T-helper 2 cell treated with Interferon-gamma antibody and Interleukin-4, amounts not matched to agents 100 ng/mL and 5 ng/mL, for 36 hours (primary cell): ENCODE results near the gene LRIT2. TPM values are rescaled to one million over a fixed set of nuclear protein-coding genes. Genes with fewer than 3 reads are reported as not detected.
"Not testable (repeated sequence)": the region's sequence is repeated elsewhere in the genome, so short reads cannot be mapped to it uniquely, and the experiment has no call there.

ENCODE experiments used
- intact Hi-C: fragments of 100-400 bp; cut with micrococcal nuclease; formaldehyde crosslinking; loops from one replicate; pipeline ENCODE4 v1.15.1; 2023
- total RNA-seq: library from RNA; stranded (reverse); gene quantifications from 2 replicates; pipeline ENCODE4 v1.2.3, GENCODE V29; 2022

Gene LRIT2
- total RNA-seq, 1 donor from 2014 or later, result not detected

DNA sequence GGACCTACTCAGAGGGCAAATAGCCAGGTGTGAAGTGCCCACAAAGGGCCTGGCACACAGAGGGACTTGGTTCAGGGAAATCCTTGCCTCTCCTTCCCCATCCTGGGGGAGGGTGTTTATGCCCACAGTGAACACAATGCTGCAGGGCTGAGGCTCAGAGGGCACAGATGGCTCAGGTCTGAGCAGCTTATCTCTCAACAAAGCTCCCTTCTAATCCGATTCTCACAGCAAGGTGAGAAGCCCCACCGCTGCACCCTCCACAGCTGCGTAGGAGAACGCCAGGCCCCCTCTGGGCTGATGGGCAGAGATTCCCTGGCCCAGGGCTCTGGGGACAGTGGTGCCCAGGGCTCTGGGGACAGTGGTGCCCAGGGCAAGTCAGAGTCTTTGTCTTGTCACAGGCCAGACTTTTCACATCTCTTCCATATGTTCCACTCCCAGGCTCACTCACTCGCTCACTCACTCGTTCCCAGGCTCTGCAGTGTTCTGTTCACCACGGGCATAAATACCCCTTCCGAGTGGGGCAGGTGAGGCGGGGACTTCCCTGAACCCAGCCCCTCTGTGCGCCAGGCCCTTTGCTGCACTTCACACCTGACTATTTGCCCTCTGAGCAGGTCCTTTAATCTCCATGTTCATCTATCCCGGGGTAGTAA is 39.7 kb downstream of the LRIT2 start:
- intact Hi-C loops, result no loop called here

- intact Hi-C loops, result no loop called here
Observed at GRCh38 chr10:84184517-84184916, 40.8 kb downstream of the LRIT2 start.

GRCh38 chr10:84181631-84182030 is 43.7 kb downstream of the LRIT2 start:
- intact Hi-C loops, result no loop called here

GRCh38 chr10:84180386-84180785 is 45.0 kb downstream of the LRIT2 start:
- intact Hi-C loops, result not testable (repeated sequence)

- intact Hi-C loops, result no loop called here
Observed at GRCh38 chr10:84179059-84179710, 46.2 kb downstream of the LRIT2 start.

DNA sequence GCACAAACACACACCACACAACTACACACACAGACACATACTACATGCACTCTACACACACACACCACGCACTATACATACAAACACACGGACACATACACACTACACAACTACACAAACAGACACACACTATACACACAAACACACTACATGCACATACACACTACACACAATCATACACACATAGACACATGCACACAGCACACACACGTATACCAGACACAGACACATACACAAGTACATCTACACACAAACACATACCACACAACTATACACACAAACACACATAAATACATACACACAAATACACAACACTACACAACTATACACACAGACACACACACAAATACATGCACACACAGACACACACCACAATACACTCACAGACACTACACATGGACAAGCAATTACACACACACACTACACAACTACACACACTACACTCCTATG is 47.2 kb downstream of the LRIT2 start:
- intact Hi-C loops, result no loop called here

- intact Hi-C loops, result no loop called here
Observed at GRCh38 chr10:84177541-84178141, 47.7 kb downstream of the LRIT2 start.

- intact Hi-C loops, result no loop called here
Observed at GRCh38 chr10:84176836-84177474, 48.4 kb downstream of the LRIT2 start.

DNA sequence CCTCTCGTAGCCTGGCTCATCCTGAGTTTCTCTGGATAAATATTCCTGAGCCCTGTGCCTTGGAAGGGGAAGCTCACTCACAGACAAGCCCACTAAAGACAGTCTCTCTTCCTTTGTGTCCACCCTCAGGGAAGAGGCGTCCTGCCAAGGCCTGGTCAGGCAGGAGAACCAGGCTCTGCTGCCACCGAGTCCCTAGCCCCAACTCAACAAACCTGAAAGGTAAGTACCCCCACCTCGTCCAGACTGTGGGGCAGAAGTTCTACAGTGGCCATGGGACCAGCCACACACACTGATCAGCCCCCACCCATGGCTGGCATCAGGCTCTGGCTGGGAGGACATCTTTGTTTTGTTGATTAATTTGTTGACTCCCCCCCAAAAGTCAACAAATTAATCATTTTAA is 49.0 kb downstream of the LRIT2 start:
- intact Hi-C loops, result no loop called here

DNA sequence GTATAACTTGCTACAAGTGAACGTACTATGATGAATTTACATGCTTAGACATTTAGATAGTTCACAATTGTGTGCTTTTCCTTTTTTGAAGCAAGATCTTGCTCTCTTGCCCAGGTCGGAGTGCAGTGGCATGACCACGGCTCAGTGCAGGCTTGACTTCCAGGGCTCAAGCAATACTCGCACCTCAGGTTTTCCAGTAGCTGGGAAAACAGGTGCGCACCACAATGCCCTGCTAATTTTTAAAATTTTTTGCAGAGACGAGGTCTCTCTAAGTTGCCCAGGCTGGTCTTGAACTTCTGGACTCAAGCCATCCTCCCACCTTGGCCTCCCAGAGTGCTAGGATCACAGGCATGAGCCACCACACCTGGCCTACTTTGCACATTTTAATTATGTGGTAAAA is 49.9 kb downstream of the LRIT2 start:
- intact Hi-C loops, result no loop called here

GRCh38 chr10:84173501-84173929 is 51.8 kb downstream of the LRIT2 start, which contains the start of gene GPR15LG:
Gene GPR15LG (plus strand): TSS chr10:84173801. CDS start chr10:84173852, 51 bp downstream.
- intact Hi-C loops, result no loop called here

GRCh38 chr10:84172467-84173356 is 52.6 kb downstream of the LRIT2 start:
- intact Hi-C loops, result no loop called here

DNA sequence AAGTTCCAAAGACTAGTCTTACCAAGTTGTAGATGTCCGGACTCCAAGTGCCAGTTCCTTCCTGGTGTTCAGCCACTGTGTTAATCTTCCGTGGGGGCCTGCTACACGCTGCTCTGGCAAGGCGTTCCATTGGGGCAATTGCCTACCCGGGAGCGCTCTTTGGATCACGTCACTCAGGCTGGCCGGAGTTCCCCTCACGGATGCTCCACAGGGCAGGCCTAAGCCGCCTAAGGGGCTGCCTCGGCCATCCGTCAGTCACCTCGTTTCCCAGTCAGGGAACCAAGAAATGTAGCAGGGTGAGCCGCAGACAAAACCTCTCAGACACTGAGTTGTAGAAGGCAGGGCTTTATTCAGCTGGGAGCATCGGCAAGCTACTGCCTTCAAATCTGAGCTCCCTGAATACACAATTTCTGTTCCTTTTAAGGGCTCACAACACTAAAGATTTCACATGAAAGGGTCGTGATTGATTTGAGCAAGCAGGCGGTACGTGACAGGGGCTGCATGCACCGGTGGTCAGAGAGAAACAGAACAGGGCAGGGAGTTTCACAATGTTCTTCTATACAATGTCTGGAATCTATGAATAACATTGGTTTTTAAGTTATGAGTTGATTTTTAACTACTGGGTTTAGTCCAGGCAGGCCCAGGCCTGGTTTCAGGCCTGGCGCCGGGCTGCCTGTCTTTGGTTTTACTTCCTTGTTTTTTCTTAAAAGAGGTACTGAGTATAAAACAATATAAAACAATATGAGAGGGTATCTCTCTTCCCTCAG is 53.5 kb downstream of the LRIT2 start:
- intact Hi-C loops, result not testable (repeated sequence)

- intact Hi-C loops, result not testable (repeated sequence)
Observed at GRCh38 chr10:84171237-84171636, 54.1 kb downstream of the LRIT2 start.

Other genes with a start within 250 kb of the LRIT2 start
- gene GHITM, start 86.0 kb downstream of the LRIT2 start, total RNA-seq, result 112 and 114 TPM in 2 replicates
- not detected in 2 replicates for gene GPR15LG, start 51.7 kb downstream of the LRIT2 start, total RNA-seq
- gene CDHR1, start 31.0 kb downstream of the LRIT2 start, total RNA-seq, result 0.07 TPM in 1 of 2 replicates, not detected in the other
- not detected in 2 replicates for gene LRIT1, start 16.0 kb upstream of the LRIT2 start, total RNA-seq
- not detected in 2 replicates for gene RGR, start 19.5 kb upstream of the LRIT2 start, total RNA-seq
- 67.2 and 68.7 TPM in 2 replicates for gene CCSER2, start 103.0 kb upstream of the LRIT2 start, total RNA-seq